ENCODE measurements around the gene MYO1H. TPM values are rescaled to one million over a fixed set of nuclear protein-coding genes. Genes with fewer than 3 reads are reported as not detected.

MYO1H gene
- total and polyA plus RNA-seq, 12 donors, result 0.03 to 0.08 TPM; not detected in 10

GRCh38 chr12:109446869-109447268 is 99.2 kb downstream of the MYO1H start:
- Histone ChIP-seq H3K4me3 (no peak overlapping the region), H3K27ac (no peak overlapping the region), H3K9me3 (replicated peaks in 1 of 3) (no peaks in the 10 kb centered on the region), H3K36me3 (replicated peaks in 1 of 2) (peaks cover 0 to 36% of the 10 kb centered on the region in 2 donors), H3K4me1 (replicated peaks in 1 of 2) (peaks cover 0 to under 1% of the 10 kb centered on the region in 2 donors), H3K27me3 (no peaks in the 10 kb centered on the region)
- no peak for DNase-seq
- TF ChIP-seq CTCF (IDR thresholded peaks at IDR 0.05) (no peak), POLR2A (IDR thresholded peaks at IDR 0.05) (no peak)
- intact Hi-C loops (cut with DNase I), result no loop called here
- WGBS, 4 donors, result 81 to 95% (median 89%) methylated on average over 8 of the region's 8 CpGs

- 87 to 91% (median 89%) methylated on average over 9 of the region's 9 CpGs for WGBS, 4 donors
- intact Hi-C loops (cut with DNase I), result no loop called here
- H3K27ac ChIP-seq, result no peak overlapping the region
- H3K36me3 ChIP-seq (replicated peaks in 1 of 2), result peaks cover 0 to 40% of the 10 kb centered on the region in 2 donors
- TF ChIP-seq CTCF (IDR thresholded peaks at IDR 0.05) (no peak), POLR2A (IDR thresholded peaks at IDR 0.05) (no peak)
- H3K4me1 ChIP-seq (replicated peaks in 1 of 2), result peaks cover 0 to 4% of the 10 kb centered on the region in 2 donors
- H3K4me3 ChIP-seq, result no peak overlapping the region
- no peaks in the 10 kb centered on the region for H3K9me3 ChIP-seq (replicated peaks in 1 of 3)
- no peaks in the 10 kb centered on the region for H3K27me3 ChIP-seq
- DNase-seq, result no peak
Observed at GRCh38 chr12:109447482-109447881, 99.8 kb downstream of the MYO1H start.

- no peaks in the 10 kb centered on the region for H3K9me3 ChIP-seq (replicated peaks in 1 of 3)
- H3K4me3 ChIP-seq, result no peak overlapping the region
- peaks cover 0 to 45% of the 10 kb centered on the region in 2 donors for H3K36me3 ChIP-seq (replicated peaks in 1 of 2)
- DNase-seq, result no peak
- intact Hi-C loops (cut with DNase I), result no loop called here
- H3K27ac ChIP-seq, result no peak overlapping the region
- 80 to 89% (median 83%) methylated on average over 5 of the region's 5 CpGs for WGBS, 4 donors
- no peak for TF ChIP-seq CTCF (IDR thresholded peaks at IDR 0.05)
- H3K27me3 ChIP-seq, result no peaks in the 10 kb centered on the region
- H3K4me1 ChIP-seq (replicated peaks in 1 of 2), result peaks cover 0 to 4% of the 10 kb centered on the region in 2 donors
Observed at GRCh38 chr12:109448272-109448671, 100.6 kb downstream of the MYO1H start.

GRCh38 chr12:109448707-109449390 is 101.1 kb downstream of the MYO1H start:
- H3K36me3 ChIP-seq (replicated peaks in 1 of 2), result peaks cover 0 to 51% of the 10 kb centered on the region in 2 donors
- 92 to 96% (median 95%) methylated on average over 8 of the region's 8 CpGs for WGBS, 4 donors
- H3K4me1 ChIP-seq (replicated peaks in 1 of 2), result peaks cover 0 to 4% of the 10 kb centered on the region in 2 donors
- H3K27me3 ChIP-seq, result no peaks in the 10 kb centered on the region
- intact Hi-C loops (cut with DNase I), result no loop called here
- H3K4me3 ChIP-seq, result no peak overlapping the region
- TF ChIP-seq CTCF (IDR thresholded peaks at IDR 0.05), result no peak
- TF ChIP-seq POLR2A (IDR thresholded peaks at IDR 0.05), result no peak
- no peaks in the 10 kb centered on the region for H3K9me3 ChIP-seq (replicated peaks in 1 of 3)
- no peak for DNase-seq
- H3K27ac ChIP-seq, result no peak overlapping the region

Data from adrenal gland (tissue), 12 donors.